Measurements from ENCODE around the gene DCAF11.

DNA sequence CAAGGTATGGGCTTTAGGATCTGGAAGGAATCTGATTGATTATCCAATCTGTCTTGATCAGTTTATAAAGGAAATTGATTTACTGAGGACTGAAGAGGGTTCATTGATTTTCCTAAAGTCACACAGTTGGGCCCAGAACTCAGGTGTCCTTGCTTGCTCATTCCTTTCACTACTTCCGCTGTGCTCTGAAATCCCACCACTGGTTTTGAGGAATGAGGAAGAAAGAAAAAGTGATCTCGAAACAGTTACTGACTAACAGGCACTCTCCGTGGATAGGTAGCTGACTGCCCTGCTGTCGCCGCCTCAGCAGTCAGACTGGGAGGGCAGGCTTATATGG is 15.8 kb downstream of the DCAF11 start, which contains the start of gene FITM1:
- TF ChIP-seq, protein P1, sequence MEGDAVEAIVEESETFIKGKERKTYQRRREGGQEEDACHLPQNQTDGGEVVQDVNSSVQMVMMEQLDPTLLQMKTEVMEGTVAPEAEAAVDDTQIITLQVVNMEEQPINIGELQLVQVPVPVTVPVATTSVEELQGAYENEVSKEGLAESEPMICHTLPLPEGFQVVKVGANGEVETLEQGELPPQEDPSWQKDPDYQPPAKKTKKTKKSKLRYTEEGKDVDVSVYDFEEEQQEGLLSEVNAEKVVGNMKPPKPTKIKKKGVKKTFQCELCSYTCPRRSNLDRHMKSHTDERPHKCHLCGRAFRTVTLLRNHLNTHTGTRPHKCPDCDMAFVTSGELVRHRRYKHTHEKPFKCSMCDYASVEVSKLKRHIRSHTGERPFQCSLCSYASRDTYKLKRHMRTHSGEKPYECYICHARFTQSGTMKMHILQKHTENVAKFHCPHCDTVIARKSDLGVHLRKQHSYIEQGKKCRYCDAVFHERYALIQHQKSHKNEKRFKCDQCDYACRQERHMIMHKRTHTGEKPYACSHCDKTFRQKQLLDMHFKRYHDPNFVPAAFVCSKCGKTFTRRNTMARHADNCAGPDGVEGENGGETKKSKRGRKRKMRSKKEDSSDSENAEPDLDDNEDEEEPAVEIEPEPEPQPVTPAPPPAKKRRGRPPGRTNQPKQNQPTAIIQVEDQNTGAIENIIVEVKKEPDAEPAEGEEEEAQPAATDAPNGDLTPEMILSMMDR (IDR thresholded peaks at IDR 0.05; ENCODE audit: insufficient read depth, low read depth, low read length): no peak
- TF ChIP-seq EZH2 (IDR thresholded peaks at IDR 0.05; ENCODE audit: insufficient read depth, low read length): no peak

Measured in astrocyte (in vitro differentiated cells and primary cell).